Stimulated activated naive CD8-positive, alpha-beta T cell treated with anti-CD3 and anti-CD28 coated beads, Interleukin-15, amount 100 ng/mL, for 72 hours (primary cell): ENCODE measurements around the gene PDF.
"Not testable (repeated sequence)": the region's sequence is repeated elsewhere in the genome, so short reads cannot be mapped to it uniquely, and the experiment has no call there.

Experiments
- ATAC-seq: fragments of 150-1000 bp; cut with Tn5 transposase; 2 replicates; pipeline ENCODE4 v1.10.0; 2021; ENCODE audit warnings: mild to moderate bottlenecking, moderate library complexity
- DNase-seq, 2 donors: peaks; one replicate each; pipeline ENCODE4 v3.0.0; 2021 to 2022
- H3K27ac Mint-ChIP-seq, 2 donors: one replicate each; pipeline ENCODE4 v1.8.0; 2022; ENCODE audit warnings: mild to moderate bottlenecking in 2 of 2, mixed read lengths in 2 of 2, moderate library complexity in 2 of 2
- H3K27me3 Mint-ChIP-seq: one replicate; pipeline ENCODE4 v1.8.0; 2022; ENCODE audit warnings: mixed read lengths
- H3K4me1 Mint-ChIP-seq: one replicate; pipeline ENCODE4 v1.8.0; 2022; ENCODE audit warnings: mild to moderate bottlenecking, mixed read lengths
- H3K4me3 Mint-ChIP-seq, 2 donors: one replicate each; pipeline ENCODE4 v1.8.0; 2022; ENCODE audit warnings: mild to moderate bottlenecking in 2 of 2, mixed read lengths in 2 of 2, moderate library complexity in 1 of 2
- H3K9me3 Mint-ChIP-seq, 2 donors: one replicate each; pipeline ENCODE4 v1.8.0; 2022; ENCODE audit warnings: mixed read lengths in 2 of 2

Gene PDF

GRCh38 chr16:69330286-69331109 is at the start of gene PDF:
Gene PDF (minus strand): TSS chr16:69330588. CDS start chr16:69330570, 18 bp downstream.
- Mint-ChIP-seq H3K27me3 (no peaks in the 10 kb centered on the region), H3K27ac (peak within 1 kb of the TSS; percentile 65 to 95), H3K9me3 (no peaks in the 10 kb centered on the region), H3K4me3 (peak within 1 kb of the TSS; percentile 90 to 94), H3K4me1 (peaks cover 74% of the 10 kb centered on the region)
- DNase-seq (peak; percentile 80 to 81), ATAC-seq (peak; percentile 95)

- Mint-ChIP-seq H3K4me1 (peaks cover 54% of the 10 kb centered on the region), H3K4me3 (no peak overlapping the region), H3K27me3 (no peaks in the 10 kb centered on the region), H3K27ac (no peak overlapping the region), H3K9me3 (no peaks in the 10 kb centered on the region)
- ATAC-seq = no peak
- no peak for DNase-seq
Observed at GRCh38 chr16:69378760-69379159, 48.4 kb upstream of the PDF start.

GRCh38 chr16:69378036-69378435 is 47.6 kb upstream of the PDF start:
- DNase-seq (no peak), ATAC-seq (no peak)
- no peaks in the 10 kb centered on the region for H3K27me3 Mint-ChIP-seq
- H3K4me1 Mint-ChIP-seq = peaks cover 51% of the 10 kb centered on the region
- H3K4me3 Mint-ChIP-seq = no peak overlapping the region
- no peaks in the 10 kb centered on the region for H3K9me3 Mint-ChIP-seq
- H3K27ac Mint-ChIP-seq = peak overlapping the region in 1 of 2 donors; percentile 63

GRCh38 chr16:69376393-69377059 is 46.1 kb upstream of the PDF start:
- H3K9me3 Mint-ChIP-seq = no peaks in the 10 kb centered on the region
- peaks cover 36% of the 10 kb centered on the region for H3K4me1 Mint-ChIP-seq
- H3K4me3 Mint-ChIP-seq = no peak overlapping the region
- H3K27ac Mint-ChIP-seq = no peak overlapping the region
- no peaks in the 10 kb centered on the region for H3K27me3 Mint-ChIP-seq
- no peak for DNase-seq
- ATAC-seq = no peak

GRCh38 chr16:69373019-69373418 is 42.6 kb upstream of the PDF start:
- H3K9me3 Mint-ChIP-seq = no peaks in the 10 kb centered on the region
- H3K27ac Mint-ChIP-seq = peak overlapping the region in 1 of 2 donors; percentile 15
- DNase-seq (no peak), ATAC-seq (no peak)
- H3K4me1 Mint-ChIP-seq = peaks cover 12% of the 10 kb centered on the region
- H3K27me3 Mint-ChIP-seq = no peaks in the 10 kb centered on the region
- no peak overlapping the region for H3K4me3 Mint-ChIP-seq

- Mint-ChIP-seq H3K9me3 (no peaks in the 10 kb centered on the region), H3K27ac (no peak overlapping the region), H3K4me3 (no peak overlapping the region), H3K27me3 (no peaks in the 10 kb centered on the region), H3K4me1 (peaks cover 14% of the 10 kb centered on the region)
- ATAC-seq (no peak), DNase-seq (no peak)
Observed at GRCh38 chr16:69371564-69371963, 41.2 kb upstream of the PDF start.

- no peak for DNase-seq
Observed at GRCh38 chr16:69368866-69369265, 38.5 kb upstream of the PDF start.

GRCh38 chr16:69367980-69368379 is 37.6 kb upstream of the PDF start:
- no peak overlapping the region for H3K4me3 Mint-ChIP-seq
- H3K4me1 Mint-ChIP-seq = peaks cover 11% of the 10 kb centered on the region
- no peak for ATAC-seq
- no peaks in the 10 kb centered on the region for H3K9me3 Mint-ChIP-seq
- no peak for DNase-seq
- no peaks in the 10 kb centered on the region for H3K27me3 Mint-ChIP-seq
- no peak overlapping the region for H3K27ac Mint-ChIP-seq

More at GRCh38 chr16:69368866-69369265, 38.5 kb upstream of the PDF start:
- H3K27ac Mint-ChIP-seq = no peak overlapping the region
- H3K4me3 Mint-ChIP-seq = no peak overlapping the region
- H3K9me3 Mint-ChIP-seq = no peaks in the 10 kb centered on the region
- no peak for ATAC-seq
- no peaks in the 10 kb centered on the region for H3K27me3 Mint-ChIP-seq
- peaks cover 13% of the 10 kb centered on the region for H3K4me1 Mint-ChIP-seq

- Mint-ChIP-seq H3K27ac (no peak overlapping the region), H3K4me1 (peaks cover 11% of the 10 kb centered on the region), H3K27me3 (no peaks in the 10 kb centered on the region), H3K4me3 (no peak overlapping the region), H3K9me3 (no peaks in the 10 kb centered on the region)
- no peak for ATAC-seq
- DNase-seq = no peak
Observed at GRCh38 chr16:69366431-69366830, 36.0 kb upstream of the PDF start.

GRCh38 chr16:69365901-69366300 is 35.5 kb upstream of the PDF start:
- Mint-ChIP-seq H3K27me3 (no peaks in the 10 kb centered on the region), H3K4me1 (peaks cover 11% of the 10 kb centered on the region), H3K9me3 (no peaks in the 10 kb centered on the region), H3K4me3 (no peak overlapping the region), H3K27ac (no peak overlapping the region)
- DNase-seq (no peak), ATAC-seq (no peak)

- Mint-ChIP-seq H3K4me1 (peaks cover 11% of the 10 kb centered on the region), H3K4me3 (no peak overlapping the region), H3K27ac (no peak overlapping the region), H3K27me3 (no peaks in the 10 kb centered on the region), H3K9me3 (no peaks in the 10 kb centered on the region)
- no peak for DNase-seq
- ATAC-seq = no peak
Observed at GRCh38 chr16:69364088-69364487, 33.7 kb upstream of the PDF start.

GRCh38 chr16:69363281-69363717 is 32.9 kb upstream of the PDF start:
- Mint-ChIP-seq H3K27me3 (no peaks in the 10 kb centered on the region), H3K27ac (no peak overlapping the region), H3K4me1 (peaks cover 11% of the 10 kb centered on the region), H3K9me3 (no peaks in the 10 kb centered on the region), H3K4me3 (no peak overlapping the region)
- DNase-seq (no peak), ATAC-seq (no peak)

GRCh38 chr16:69360070-69360469 is 29.7 kb upstream of the PDF start:
- ATAC-seq, H3K4me1 Mint-ChIP-seq, H3K27ac Mint-ChIP-seq, DNase-seq, H3K4me3 Mint-ChIP-seq, H3K9me3 Mint-ChIP-seq, H3K27me3 Mint-ChIP-seq: not testable (repeated sequence)

- Mint-ChIP-seq H3K27me3 (no peaks in the 10 kb centered on the region), H3K4me1 (no peaks in the 10 kb centered on the region), H3K27ac (peak within 1 kb of the TSS; percentile 61 to 95), H3K9me3 (no peaks in the 10 kb centered on the region), H3K4me3 (no peak within 1 kb of the TSS)
- no peak for ATAC-seq
- no peak for DNase-seq
Observed at GRCh38 chr16:69351309-69352027, 21.1 kb upstream of the PDF start, which contains the start of gene TMED6. Gene TMED6 (minus strand): TSS chr16:69351786. CDS start chr16:69351753, 33 bp downstream.

GRCh38 chr16:69350536-69351133 is 20.2 kb upstream of the PDF start:
- no peaks in the 10 kb centered on the region for H3K27me3 Mint-ChIP-seq
- no peaks in the 10 kb centered on the region for H3K9me3 Mint-ChIP-seq
- H3K27ac Mint-ChIP-seq = peak overlapping the region in 1 of 2 donors; percentile 61
- no peaks in the 10 kb centered on the region for H3K4me1 Mint-ChIP-seq
- no peak overlapping the region for H3K4me3 Mint-ChIP-seq
- ATAC-seq (no peak), DNase-seq (no peak)
